HG03175 (cell line): ENCODE data around the gene ABHD1.

ENCODE experiments used
- ATAC-seq: cut with Tn5 transposase; IDR thresholded peaks from one replicate; pipeline ENCODE4 v1.9.1; 2021; ENCODE audit warnings: mild to moderate bottlenecking, moderate library complexity; ENCODE audit not compliant: unreplicated experiment

ABHD1 gene

DNA sequence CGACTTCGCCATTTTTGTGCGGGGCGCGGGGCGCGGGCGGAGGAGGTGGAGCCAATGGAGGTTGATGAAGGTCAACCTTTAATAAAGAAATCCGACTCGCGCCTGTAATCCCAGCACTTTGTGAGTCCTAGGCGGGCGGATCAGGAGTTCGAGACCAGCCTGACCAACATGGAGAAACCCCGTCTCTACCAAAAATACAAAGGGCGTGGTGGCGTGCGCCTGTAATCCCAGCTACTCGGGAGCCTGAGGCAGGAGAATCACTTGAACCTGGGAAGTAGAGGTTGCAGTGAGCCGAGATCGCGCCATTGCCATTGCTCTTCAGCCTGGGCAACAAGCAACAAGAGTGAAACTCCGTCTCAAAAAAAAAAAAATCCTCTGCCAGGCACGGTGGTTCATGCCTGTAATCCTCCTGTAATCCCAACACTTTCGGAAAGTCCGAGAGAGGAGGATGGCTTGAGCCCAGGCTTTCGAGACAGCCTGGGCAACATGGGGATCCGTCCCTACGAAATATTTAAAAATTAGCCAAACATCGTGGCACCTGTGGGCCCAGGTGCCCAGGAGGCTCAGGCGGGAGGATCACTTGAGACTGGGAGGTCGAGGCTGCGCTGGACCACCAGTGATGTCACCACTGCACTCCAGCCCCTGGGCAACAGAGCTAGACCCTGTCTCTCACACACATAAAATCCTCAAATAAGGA, 11.3 kb downstream of the ABHD1 start:
- no peak for ATAC-seq

DNA sequence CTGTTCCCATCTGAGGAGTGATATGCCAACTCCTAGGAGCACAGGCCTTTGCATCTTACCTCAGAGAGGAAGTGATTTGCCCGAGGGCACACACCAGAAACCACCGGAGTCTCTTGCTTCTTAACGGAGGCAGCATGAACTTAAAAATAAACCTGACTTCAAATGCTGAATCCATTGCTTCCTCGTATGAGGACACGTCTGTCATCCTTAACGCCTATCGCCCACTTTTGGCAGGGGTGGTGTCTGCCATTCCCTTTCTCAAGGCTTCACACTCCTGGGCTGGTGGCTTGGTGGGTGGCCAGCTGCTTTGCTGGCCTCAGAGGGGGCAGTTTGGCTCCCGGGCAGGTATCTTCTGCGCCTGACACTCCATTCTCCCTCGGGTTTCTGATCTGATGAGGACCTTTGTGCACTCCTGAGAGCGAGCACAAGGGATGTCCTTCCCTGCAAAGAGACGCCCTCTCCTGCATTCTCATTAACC, 11.9 kb downstream of the ABHD1 start:
- ATAC-seq: no peak

DNA sequence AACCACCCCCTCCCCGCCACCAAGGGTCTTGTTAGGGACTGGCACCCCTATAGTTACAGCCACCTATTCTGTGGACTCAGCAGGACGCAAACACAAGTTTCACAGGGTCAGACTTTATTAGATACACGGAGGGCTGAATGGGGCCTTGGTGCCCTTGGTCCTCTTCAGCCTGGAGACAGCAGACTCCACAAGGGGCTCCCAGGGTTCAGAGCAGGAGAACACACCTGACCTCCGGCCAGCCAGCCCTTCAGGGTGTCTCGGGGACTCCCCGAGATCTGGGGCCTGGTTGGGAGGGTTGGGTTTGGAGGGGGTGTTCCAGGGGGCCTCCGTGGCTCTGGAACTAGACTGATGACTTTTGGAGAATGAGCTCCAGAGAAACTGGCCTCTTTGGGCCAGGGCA, 13.1 kb downstream of the ABHD1 start:
- no peak for ATAC-seq

DNA sequence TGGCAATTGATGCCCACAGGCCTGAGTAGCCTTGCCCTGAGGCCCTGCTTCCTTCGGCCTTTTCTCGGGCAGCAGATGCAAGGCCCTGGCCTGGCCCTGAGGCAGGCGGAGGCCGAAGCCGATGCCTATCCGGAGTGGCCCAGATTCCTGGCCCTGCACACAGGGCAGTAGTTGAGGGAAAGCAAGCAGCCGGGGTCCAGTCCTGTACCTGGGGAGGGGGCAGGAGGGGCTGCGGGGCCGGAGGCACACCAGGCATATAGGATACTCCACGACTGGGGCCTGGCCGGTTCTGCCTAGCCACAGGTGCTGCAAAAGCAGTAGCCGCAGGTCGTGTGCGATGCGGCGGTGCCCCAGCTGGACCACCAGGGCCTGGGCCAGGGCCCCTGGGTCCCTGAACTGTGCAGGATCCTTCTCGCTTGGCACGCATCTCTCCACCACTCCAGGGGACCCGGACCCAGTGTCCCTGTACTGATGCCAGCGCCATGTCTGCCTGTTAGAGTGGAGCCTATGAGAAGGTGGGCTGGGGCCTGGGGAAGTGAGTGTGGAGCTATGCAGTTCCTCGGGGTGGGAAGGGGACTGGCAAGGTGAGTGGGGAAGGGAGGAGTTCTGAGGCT, 13.8 kb downstream of the ABHD1 start:
- no peak for ATAC-seq

DNA sequence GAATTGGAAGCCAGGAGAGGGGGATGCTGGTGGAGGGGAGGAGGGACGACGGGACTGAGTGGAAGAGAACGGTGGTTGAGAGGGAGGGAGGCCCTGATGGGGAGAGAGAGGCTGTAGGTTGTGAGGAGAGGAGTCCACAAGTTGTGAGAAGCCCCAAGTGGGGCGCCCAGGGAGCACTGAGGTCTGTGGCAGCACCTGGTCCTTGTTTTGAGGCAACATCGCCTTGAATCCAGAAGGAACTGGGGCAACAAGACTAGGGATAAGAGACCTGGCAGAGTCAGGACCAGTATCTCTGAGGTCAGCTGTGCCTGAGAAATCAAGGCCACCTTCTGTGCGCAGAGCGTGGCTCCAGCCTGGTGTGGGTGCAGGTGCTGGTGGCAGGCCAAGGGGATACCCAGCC, 14.5 kb downstream of the ABHD1 start:
- ATAC-seq: no peak

DNA sequence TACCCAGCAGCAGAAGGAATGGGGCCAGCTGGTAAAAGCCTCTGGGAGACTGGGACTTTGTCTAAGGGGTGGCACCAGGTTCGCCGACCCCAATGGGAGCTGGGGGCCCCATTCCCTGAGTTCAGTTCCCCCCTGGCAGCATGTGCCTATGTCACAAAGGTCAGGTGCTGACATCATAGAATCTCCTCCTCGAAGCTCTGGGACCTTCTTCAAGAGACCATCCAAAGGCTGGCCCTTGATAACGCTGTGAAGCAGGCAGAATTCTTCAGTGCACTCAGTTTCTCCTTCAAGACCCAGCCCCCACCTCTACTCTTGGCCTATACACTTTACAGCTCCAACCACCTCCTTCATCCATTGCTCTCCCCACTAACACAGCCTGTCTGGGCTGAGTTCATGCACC, 15.7 kb downstream of the ABHD1 start, which contains the start of gene PRR30:
TSS of gene PRR30 (minus strand) at position 101 of the 400 bp plus-strand sequence. CDS start 1,081 bp downstream, outside the sequence.
- ATAC-seq: no peak

DNA sequence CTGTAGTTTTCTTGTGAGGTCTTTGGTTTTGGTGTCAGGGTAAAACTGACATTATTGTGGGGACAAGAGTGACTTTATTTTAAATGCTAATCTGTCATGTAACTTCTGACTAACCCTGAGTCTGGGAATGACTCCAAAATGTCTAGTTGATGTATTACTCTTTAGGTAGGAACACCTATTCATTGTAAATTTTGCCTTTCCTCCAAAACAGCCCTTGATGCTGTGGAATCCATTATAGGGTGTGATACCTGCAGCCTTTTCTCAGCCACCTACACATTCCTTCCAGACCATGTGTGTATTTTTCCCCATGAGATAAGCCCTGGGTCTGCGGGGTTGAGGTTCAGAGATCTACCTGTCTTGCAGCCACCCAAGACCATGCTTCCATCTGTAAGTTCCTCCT, 19.7 kb downstream of the ABHD1 start:
- ATAC-seq: no peak

DNA sequence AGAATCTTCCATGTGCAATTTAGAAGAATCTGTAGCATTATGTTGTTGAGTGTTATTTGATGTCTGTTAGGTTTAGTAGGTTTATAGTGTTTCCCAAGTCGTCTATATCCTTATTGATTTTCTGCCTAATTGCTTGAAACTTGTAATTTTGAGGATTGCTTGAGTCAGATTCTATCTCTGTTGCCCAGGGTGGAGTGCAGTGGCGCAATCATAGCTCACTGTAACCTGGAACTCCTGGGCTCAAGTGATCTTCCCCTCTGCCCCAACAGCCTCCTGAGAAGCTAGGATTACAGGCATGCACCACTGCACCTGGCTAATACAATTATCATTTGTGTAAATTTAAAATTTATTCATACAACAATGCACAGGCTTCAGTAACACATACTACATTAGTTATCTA, 22.1 kb downstream of the ABHD1 start:
- ATAC-seq: no peak

DNA sequence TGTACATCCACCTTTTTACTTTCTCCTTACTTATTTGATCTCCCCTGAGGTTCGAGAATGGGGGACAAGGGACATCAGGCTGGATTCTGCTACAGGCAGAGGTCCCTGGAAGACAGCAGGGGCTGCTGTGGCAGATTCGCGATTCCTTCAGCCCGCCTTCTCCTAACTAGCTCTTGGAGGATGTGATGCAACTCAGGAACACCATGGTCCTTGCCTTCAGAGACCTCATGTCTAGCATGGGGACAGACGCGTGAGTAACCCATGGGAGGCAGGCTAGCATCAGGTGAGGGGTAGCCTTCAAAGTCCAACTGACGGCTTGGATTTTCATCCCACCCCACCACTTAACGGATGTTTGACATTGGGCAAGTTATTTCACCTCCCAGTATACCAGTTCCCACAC, 24.3 kb downstream of the ABHD1 start:
- no peak for ATAC-seq

DNA sequence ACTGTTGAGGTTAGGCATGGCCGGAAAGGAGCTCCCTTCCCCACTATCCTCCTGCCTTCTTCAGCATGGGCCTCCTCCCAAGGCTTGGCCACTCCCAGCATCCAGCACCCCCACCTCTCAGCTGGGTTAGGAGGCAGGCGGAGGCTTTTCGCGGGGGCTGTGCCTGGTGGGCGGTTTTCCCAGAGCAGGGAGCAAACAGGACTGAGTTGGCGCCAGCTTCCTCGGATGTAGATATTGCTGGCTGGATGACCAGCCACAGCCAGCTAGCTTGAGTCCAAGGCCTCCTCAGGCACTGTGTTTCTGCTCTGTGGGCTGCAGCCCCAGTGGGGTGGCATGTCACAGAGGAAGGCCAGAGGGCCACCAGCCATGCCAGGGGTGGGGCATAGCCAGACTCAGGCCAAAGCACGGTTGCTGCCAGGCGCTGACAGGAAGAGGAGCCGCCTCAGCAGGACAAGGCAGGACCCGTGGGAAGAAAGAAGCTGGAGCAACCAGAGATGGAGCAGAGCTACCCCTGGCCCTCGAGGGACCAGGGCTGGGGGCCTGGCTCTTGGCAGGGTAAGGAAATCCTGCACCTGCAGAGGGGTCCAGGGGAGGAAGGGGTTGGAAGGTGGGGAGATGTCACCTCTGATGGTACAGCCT, 25.3 kb downstream of the ABHD1 start, which contains the start of gene TCF23:
TSS of gene TCF23 (plus strand) at position 204 of the 639 bp plus-strand sequence. CDS start at position 334, 130 bp downstream.
- no peak for ATAC-seq

DNA sequence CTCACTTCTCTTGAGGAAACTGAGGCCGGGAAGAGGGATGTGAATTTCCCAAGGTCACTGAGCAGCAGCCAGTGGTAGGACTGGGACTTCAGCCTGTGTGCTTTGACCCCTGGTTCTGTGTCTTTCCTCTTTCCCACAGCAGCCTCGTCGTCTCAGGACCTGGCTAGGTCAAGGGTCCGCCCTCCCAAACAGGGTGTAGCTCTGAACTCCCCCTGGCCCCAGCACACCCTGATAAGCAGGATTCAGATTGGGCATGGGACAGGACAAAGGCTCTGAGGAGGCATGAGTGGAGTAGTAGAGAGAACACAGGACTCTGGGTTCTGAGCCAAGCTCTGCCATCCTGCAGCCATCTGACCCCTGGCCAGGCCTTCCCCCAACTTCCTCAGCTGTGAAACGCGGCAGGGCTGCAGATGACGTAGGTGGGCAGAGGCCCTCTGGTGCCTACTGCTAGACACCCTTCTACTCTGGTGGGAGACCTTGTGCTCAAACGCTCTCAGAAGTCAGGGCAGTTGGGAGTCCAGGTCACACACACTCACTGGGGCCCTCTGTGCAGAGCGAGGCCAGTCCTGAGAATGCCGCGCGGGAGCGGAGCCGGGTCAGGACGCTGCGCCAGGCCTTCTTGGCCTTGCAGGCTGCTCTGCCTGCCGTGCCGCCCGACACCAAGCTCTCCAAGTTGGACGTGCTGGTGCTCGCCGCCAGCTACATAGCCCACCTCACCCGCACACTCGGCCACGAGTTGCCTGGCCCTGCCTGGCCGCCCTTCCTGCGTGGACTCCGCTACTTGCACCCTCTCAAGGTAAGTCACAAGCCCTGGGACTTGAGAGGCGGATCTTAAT, 26.2 kb downstream of the ABHD1 start:
- no peak for ATAC-seq

DNA sequence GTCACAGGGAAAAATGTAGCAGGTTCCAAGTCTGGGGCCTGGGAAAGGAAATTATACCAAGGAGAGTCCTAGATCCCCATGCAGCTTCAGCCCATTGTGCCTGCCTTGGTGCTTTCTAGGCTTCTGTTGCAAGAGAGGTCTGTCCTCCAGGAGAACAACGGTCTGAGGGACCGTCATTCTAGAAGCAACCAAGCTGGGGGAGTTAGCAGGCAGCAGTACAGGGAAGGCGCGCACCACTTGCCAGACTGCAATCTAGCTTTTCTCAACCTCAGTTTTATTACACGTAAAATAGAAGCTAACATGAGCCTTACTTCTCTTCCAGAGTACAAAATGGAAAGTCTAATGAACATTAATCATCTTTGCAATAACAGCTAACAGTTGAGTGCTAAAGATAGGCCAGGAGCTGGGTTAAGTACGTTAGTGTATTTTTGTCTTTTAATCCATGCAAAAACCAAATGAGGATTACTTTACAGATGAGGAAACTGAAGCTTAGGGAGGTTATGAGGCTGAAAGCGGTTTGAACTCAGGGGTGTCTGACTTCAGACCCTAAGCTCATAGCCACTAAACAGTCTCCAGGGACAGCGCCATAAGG, 27.1 kb downstream of the ABHD1 start:
- no peak for ATAC-seq

DNA sequence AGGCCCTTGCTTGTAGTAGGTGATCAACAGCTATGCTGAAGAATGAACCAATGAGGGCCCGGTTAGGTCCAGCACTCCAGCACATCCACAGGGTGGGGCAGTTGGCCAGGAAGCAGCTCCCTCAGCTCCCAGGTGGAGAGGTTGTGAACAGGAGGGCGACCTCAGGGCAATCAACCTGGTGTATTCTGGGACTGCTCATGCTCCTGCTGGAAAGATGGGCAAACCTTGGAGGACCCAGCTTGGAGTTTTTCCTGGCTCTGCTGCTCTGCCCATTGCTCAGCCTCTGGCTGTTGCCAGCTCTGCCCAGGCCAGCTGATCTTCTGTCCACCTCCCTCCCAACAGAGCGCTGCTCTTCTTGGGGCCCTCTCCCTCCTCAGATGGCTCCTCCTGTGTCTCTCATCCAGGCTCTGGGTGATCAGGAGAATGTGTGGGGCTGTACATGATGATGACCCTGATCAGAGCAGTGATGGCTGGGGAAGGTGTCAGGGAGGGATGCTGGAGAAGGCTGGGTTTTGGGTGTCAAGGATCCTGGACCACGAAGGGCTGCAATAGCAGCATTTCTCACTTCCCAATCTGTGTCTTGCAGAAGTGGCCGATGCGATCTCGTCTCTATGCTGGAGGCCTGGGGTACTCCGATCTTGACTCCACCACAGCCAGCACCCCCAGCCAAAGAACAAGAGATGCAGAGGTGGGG, 28.6 kb downstream of the ABHD1 start:
- ATAC-seq: no peak

DNA sequence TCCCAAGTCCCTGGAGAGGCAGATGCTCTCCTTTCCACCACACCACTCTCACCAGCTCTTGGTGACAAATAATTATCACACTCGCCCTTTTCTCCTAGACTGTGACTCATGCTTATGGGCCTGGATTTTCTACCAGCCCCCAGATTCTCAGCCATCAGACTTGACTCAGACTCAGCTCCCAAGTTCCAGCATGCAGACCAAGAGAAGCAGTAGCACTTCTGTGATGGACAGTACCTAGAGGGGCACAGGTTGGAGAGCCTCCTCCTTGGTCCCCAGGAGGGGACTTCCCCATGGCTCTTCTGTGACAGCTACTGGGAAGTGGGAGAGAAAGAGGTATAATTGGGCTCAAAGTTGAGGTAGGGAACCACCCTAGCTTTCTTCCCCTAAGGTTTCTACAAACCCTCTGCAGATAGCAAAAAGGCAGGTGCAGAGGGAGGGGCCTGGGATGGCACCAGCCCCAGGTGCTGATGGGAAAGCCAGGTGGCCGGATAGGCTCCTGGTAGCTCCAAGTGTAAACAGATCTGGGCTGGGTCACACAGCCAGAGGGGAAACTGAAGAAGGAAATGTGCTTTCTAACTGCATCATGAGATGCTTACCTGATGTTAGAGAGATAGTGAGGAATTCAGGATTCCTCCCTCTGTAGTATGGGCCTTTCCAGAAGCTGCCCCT, 29.3 kb downstream of the ABHD1 start:
- no peak for ATAC-seq

DNA sequence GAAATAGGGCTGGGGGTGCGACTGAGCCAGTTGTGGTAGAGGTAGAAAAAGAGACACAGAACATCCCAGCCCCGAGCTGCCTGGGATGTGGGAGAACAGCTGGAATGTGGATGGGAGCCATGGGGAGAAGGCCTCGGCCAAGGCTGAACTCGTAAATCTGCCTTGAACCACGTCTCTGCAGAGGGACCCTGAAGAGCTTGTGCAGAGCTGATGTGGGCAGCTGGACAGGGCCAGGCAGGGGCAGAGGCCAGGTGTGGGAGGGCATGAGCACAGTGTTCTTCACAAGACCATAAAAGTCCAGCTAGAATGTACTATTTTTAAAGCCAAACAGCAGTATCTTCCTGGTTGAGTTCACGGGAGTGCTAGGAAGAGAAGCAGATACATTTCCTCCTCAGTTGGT, 30.9 kb downstream of the ABHD1 start:
- ATAC-seq: no peak

DNA sequence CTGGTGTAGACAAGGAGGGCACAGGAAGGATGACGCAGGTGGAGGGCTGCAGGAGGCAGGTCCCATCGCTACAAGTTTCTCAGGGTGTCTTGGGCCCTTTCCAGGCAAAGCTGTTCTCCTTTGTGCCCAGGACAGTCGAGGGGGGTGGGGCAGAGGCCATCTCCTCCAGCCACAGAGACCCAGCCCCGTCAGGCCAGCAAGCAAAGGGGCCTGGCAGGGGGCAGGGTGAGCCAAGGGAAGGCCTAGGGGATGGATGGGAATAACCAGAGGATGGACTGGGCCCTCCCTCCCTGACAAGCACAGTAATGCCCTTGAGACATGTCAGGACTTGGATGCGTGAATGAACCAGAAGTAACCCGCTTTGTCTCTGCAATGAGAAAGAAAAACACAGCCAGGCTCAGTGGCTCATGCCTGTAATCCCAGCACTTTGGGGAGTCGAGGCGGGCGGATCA, 31.5 kb downstream of the ABHD1 start:
- ATAC-seq: no peak

DNA sequence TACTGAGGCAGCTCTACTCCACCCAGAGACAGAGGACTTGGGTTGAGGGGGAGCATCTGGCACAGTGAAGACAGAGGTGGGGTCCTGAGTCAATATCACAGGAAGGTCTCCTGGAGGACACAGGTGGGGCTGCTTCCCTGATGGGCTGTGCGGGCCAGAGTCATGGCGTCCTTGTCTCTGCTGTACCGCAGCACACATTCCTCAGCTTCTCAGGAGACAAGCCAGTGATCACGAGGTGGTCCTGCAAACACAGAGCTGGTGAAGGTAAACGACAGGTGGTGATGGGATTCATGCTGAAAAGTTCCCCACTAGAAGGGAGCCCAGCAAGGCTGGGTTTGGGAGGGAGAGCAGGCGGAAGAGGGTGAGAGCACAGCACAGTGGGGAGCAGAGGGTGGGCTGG, 34.9 kb downstream of the ABHD1 start:
- no peak for ATAC-seq

DNA sequence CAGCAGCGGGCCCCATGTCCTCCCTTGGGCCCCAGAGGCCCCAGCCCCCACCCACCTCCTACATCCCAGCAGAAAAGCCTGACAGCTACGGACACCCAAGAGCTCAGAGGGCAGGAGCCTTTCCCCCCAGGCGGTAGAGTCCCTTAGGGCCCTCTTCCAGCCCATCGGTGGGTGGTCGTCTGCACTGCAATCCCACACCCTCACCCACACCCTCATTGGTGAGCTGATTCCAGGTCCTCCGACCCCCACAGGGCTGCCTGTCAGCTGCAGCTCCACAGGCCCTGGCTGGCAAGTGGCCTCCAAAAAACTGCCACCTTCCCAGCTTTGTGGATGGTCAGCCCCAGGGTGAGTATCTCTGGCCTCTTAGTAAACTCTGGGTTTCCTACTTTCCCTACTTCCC, 35.7 kb downstream of the ABHD1 start:
- no peak for ATAC-seq

DNA sequence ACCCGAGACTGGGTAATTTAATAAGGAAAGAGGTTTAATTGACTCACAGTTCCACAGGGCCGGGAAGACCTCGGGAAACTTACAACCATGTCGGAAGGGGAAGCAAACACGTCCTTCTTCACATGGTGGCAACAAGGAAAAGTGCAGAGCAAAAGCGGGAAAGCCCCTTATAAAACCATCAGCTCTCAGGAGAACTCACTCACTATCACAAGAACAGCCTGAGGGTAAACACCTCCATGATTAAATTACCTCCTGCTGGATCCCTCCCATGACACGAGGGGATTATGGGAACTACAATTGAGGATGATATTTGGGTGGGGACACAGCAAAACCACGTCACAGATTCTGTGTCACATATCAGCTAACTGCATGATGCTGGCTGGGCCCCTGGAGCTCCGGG, 36.6 kb downstream of the ABHD1 start:
- no peak for ATAC-seq
